Lower leg skin (tissue), 3 donors: ENCODE measurements around the gene HORMAD1.

Source experiments
- POLR2A ChIP-seq, 2 donors: fragments of 450-650 bp; IDR thresholded peaks; one replicate each; pipeline ENCODE4 v1.6.1; 2016 to 2017; ENCODE audit warnings: antibody characterized with exemption in 2 of 2, mild to moderate bottlenecking in 1 of 2, moderate library complexity in 1 of 2
- TF ChIP-seq, protein P1 (sequence below), 3 donors: fragments of 450-650 bp; IDR thresholded peaks; one replicate each; pipeline ENCODE4 v1.5.1; 2016; ENCODE audit warnings: antibody characterized with exemption in 3 of 3, mild to moderate bottlenecking in 3 of 3, moderate library complexity in 2 of 3

DNA sequence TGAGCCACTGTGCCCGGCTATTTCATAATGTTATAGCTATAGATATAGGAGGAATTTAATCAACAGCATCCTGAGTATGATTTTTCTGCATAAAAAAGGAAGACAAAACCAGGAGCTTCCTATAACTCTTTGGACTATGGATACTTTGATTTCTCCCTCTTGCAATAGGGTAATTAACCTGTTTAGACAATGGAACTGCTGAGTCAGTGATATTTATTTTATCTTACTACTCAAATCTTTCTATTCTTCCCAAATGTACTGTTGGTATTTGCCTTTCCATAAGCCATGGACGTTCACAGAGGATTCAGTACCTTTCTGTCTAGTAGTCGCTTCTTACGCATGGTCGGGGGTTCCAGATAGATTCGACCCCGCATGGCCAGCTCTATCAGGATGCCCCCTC, 57.4 kb downstream of the HORMAD1 start:
- TF ChIP-seq, protein P1, sequence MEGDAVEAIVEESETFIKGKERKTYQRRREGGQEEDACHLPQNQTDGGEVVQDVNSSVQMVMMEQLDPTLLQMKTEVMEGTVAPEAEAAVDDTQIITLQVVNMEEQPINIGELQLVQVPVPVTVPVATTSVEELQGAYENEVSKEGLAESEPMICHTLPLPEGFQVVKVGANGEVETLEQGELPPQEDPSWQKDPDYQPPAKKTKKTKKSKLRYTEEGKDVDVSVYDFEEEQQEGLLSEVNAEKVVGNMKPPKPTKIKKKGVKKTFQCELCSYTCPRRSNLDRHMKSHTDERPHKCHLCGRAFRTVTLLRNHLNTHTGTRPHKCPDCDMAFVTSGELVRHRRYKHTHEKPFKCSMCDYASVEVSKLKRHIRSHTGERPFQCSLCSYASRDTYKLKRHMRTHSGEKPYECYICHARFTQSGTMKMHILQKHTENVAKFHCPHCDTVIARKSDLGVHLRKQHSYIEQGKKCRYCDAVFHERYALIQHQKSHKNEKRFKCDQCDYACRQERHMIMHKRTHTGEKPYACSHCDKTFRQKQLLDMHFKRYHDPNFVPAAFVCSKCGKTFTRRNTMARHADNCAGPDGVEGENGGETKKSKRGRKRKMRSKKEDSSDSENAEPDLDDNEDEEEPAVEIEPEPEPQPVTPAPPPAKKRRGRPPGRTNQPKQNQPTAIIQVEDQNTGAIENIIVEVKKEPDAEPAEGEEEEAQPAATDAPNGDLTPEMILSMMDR (IDR thresholded peaks at IDR 0.05), result no peak
- TF ChIP-seq POLR2A (IDR thresholded peaks at IDR 0.05), result no peak
